Activated CD4-positive, alpha-beta T cell treated with anti-CD3 and anti-CD28 coated beads, Interleukin-2, amount 50 U/mL, for 4 hours (primary cell): ENCODE measurements around the gene SMG9.

Experiments
- DNase-seq, 2 experiments: peaks; one replicate each; pipeline ENCODE4 v3.0.0-alpha.2; 2020

The SMG9 gene

DNA sequence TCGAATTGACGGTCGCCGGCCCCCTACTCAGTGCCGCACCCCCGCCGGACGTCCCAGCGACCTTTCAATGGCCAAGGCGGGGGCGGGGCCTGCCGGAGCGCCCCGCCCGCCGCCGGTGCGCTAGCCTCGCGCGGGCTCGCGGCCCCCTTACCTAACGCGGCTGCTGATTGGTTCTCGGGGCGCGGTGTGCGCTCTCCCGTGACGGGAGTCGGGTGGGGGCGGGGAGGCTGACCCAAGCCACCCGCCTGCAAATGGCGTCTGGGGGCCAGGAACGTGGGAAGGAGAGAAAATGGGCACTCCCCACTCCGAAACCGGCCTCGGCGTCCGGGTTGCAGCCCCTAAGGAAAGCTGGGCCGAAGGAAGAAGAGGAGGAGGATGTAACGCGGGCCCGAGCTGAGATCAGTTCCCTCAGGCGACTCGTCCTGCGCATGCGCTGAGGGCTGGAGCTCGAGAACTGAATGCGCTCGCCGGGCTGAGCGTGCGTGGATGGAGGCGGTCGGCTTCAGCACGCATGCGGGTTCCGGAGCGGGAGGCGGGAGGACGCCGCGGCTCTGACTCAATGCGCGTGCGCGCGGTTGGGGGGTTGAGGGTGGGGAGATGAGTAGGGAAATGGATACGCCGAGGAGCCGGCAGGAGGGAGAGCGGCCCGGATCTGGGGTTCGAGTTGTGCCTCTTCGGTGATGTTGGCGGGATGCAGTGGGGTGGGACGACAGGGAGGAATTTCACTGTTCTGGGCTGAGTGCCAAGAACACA is at the start of gene SMG9:
Gene SMG9 (minus strand): TSS at position 460 of the 753 bp plus-strand sequence. CDS start 4,221 bp downstream, outside the sequence.
- DNase-seq: peak; percentile 97 to 98

- no peak for DNase-seq
Observed at GRCh38 chr19:43804432-43804831, 49.7 kb upstream of the SMG9 start.

DNA sequence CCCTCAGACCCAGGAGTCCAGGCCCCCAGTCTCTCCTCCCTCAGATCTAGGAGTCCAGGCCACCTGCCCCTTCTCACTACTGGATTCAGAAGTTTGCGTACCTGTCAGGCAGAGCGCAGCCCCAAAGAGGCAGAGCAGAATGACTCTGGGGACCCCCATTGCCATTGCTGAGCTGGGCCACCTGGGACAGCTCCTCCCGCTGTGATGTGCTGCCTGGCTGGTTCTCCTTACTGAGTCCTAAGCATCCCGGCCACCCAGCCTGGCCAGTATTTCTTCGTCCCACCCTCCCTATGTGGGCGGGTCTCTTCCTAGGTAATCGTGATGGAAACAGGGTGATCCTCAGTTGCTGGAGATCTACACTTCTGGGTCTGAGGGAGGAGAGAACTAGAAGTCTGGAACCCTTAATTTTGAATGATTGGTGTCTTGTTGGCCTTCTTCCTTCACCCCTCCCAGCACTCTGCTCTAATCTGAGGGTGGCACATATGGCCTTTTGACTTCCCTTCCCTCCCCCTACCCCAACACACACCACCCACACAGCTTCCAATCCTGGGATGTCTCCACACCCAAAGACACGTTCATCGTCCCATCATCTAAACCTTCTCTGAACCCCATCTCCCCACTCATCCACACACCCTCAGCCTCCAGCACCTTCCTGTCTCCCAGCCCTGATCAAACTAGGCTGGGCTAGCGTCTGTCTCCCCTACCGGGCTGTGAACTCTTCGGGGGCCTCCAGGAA is 47.6 kb upstream of the SMG9 start, which contains the start of gene LYPD5:
Gene LYPD5 (minus strand): TSS at position 232 of the 736 bp plus-strand sequence. CDS start 67 bp downstream, at position 165.
- no peak for DNase-seq

DNA sequence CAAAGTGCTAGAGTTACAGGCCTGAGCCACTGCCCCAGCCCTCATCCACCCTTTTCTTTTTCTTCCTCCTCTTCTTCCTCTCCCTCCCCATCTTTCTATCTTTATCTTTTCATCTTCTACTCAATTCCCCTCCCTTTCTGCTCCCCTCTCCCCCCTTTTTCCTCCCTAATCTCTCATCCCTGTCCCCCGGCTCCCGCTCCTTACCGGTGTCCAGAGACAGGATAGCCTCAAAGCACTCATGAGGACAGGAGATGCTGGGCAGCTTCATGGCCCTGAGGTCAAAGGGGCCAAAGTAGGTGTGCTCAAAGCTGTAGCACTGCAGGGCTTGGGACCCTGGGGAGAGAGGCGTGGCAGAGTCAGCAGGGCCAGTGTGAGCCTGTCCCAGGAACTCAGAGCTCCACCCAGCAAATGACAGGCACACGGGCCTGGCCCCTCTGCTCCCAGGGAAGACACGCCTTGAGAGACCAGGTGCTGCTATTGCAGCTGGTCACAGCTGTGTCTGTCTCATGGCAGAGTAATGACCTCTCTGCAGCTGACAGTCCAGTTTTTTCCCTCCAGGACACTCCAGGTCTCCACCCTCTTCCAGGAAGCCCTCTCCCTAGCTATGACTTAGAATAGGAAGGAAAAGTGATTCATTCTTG is 44.9 kb upstream of the SMG9 start:
- no peak for DNase-seq

GRCh38 chr19:43798546-43799409 is 44.0 kb upstream of the SMG9 start:
- peak; percentile 75 to 82 for DNase-seq

DNA sequence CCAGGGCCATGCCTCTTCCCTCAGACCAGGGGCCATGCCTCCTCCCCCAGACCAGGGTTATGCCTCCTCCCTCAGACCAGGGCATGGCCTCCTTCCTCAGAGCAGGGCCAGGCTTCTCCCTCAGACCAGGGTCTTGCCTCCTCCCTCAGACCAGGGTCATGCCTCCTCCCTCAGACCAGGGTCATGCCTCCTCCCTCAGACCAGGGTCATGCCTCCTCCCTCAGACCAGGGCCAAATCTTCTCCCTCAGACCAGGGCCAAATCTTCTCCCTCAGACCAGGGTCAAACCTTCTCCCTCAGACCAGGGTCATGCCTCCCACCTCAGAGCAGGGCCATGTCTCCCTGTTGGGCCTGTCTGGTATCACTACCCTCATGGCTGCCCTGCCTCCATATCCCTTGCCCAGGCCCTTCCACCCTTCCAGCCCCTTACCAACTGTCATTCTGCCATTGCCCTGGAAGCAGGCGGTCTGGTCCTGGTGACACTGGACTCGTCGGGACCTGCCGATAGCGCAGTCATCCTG is 43.3 kb upstream of the SMG9 start:
- DNase-seq: no peak

DNA sequence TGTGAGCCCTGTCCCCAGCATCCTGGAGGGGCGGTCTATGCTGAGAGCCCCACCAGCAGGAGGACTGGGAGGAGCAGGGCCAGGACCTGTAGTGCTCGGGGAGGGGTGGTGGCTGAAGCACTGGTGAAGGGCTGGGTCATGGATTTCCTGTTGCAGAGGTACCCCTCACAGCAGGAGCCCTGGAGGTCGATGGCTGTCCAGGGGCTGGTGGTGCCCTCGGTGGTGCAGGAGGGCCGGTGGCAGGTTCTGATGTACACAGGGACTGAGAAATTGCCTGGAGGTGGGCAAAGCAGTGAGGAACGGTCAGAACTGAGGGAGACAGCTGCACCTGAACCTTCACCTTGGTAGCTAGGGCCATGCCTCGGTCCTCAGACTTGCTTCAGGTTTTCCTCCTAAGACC is 42.8 kb upstream of the SMG9 start:
- DNase-seq: no peak

GRCh38 chr19:43797118-43797517 is 42.4 kb upstream of the SMG9 start:
- DNase-seq: no peak

DNA sequence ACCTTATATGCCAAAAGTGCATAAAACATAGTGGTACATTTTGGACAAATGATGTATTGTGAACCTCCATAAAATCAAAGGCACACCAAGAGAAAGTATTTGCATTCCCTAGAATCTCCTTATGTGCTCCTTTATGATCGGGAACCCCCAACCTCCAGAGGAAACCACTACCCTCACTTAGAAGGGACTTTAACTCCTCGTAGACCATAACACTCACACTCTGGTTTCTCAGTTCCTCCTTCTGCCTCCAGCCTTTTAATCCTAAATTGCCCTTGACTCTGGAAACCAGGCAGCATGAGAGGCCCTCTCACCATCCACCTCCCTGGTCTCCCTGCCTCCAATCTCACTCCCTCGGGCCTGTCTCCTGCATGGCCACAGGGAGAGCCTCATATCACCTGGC is 35.8 kb upstream of the SMG9 start:
- no peak for DNase-seq

DNA sequence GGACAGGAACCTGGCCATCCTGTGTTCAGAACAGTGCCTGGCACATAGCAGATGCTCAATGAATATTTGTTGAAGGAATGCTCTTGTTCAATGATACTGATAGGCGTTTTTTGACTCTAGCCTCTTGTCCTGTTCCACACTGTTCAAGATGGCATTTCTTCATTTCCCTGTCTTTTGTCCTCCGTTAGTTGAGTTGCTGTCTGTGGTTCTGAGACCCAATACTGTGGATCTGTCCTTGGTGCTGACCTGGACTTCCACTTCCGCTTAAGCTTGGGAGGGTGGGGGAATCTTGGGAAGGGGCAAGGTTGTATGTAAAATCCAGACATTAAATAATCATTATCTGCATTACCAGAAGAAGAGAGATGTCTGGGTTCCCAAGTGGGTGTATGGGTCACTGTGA is 34.3 kb upstream of the SMG9 start:
- DNase-seq: no peak

GRCh38 chr19:43786665-43787064 is 31.9 kb upstream of the SMG9 start:
- DNase-seq: no peak

DNA sequence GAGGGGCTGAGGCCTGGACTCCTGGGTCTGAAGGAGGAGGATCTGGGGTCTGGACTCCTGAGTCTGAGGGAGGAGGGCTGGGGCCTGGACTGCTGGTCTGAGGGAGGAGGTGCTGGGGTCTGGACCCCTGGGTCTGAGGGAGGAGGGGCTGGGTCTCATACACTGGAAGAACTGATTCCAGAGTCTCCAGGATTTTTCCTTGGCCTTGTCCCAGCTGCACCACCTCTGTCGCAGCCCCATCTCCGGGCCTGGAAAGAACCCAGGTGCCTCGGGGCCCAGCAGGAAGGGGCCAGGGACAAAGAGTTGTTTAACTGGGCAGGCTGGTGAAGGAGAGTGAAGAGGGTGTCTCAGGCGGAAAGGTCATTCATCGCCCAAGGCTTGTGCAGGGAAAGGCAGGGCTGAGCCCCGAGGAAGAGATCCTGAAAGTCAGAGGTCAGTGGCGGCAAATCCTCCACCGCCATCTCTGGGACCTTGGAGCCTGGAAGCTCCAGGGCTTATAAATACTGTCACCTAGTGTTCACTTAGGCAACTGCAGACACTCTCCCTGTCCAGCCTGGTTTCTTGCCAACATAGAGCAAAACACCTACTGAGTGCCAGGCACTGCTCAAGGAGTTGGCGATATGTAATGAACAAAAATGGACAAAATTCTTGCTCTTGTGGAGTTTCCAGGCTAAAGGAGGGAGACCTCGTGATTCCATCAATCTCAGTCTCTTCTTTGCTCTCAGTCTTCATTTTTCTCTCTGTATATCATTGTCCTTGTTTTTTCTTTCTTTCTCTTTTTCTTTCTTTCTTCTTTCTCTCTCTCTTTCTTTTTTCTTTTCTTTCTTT is 30.4 kb upstream of the SMG9 start:
- DNase-seq: peak; percentile 19 to 36

DNA sequence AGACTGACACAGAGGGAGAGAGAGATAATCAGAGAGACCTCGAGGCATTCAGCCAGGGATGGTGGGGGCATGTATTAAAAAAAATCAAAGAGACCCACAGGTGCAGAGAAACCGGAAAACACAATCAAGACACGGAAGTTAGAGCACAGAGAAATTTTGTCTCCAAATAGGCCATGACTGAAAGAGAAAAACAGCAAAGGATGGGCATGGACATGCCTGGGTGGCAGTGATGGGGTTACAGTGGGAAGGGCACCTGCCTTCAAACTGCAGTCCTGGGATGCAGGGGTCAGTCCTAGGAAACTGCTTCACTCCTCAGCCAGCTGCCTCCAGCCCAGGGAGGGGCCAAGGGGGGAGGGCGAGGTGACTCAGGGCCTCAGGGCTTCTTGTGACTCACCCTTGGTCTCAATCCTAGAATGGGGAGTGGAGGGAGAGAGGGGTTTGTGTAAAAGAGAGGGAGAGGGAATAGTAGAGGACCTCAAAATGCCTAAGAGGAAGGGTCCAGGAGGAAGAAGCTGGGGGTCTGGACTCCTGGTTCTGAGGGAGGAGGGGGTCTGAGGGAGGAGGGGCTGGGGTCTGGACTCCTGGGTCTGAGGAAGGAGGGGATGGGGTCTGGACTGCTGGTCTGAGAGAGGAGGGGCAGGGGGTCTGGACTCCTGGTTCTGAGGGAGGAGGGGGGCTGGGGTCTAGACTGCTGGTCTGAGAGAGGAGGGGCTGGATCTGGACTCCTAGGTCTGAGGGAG is 29.6 kb upstream of the SMG9 start:
- peak; percentile 61 to 66 for DNase-seq

DNA sequence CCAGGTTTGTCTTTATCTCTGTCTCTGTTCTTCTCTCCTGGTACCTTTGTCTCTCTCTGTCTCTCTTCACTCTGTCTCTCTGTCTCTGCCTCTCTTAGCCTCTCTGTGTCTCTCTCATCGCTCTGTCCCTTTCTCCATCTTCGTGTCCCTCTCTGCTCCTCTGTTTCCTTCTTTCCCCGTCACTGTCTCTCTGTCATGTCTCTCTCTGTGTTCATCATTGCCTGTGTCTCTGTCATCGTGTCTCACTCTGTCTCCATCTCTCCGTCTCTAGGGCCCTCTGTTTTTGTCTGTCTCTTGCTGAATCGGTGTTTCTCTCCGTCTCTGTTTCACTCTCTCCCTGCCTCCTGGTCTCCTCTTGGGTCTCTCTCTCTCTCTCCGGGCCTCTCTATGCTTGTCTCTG is 28.9 kb upstream of the SMG9 start:
- no peak for DNase-seq

DNA sequence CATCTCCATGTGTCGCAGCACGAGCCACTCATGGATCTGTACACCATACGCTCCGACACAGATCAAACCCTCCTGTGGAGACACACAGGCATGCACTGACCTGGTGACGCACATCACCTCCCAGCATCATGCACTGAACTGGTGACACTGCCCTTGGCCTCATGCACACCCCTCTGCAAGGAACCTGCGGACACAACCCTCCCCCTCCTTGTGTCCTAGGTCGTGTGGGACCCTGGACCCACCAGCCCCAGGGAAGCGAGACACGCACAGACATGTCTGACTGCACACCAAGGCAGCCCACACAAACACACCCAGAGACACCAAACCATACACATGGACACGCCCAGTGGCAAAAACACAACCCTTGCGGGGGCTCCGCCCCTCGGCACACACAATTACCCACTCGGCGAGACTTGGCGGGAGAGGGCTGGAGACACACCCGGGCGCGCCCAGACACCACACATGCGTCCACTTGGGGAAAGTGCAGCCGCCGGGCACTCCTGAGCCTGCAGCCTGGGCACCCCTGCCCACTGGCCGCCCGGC is 28.0 kb upstream of the SMG9 start:
- DNase-seq: no peak

DNA sequence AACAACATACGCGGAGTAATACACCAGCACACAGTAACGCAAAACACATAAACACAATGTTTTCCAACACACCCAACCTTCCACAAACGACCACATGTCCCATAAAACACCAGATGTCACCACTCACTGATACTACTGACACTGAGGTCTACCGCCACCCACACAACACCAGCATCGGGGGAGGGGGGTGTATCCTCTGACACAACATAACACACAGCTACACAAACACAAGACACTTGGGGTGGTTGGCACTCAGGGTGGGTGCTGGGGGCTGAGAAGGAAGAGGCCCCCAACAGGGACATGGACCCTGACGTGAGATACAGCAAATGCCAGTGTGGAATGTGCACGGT is 27.5 kb upstream of the SMG9 start:
- DNase-seq: no peak

DNA sequence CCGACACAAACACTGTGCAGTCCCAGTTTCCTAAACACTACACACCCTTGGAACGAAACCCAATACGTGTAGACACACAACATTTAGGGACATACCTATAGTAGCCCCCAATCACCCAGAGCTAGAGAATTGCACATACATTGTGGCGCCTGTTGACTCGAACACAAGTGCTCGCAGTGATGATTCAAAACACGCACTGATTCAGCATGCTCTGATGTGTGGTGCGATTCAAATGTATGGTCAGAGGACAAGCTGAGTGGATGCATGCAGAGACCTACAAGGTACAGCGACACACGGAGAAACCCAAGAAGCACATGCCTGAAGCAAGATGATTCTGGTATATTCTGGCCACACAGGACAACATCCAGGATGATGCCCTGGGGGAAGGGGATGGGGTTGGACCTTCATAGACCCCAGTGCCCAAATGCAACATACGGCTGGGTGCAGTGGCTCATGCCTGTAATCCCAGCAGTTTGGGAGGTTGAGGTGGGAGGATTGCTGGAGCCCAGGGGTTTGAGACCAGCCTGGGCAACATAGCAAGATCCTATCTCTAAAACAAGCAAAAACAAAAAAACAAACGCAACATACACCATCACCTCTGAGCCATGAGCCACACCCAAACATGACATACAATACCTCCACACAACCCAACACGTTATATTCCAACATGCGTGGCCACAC is 27.0 kb upstream of the SMG9 start:
- no peak for DNase-seq

DNA sequence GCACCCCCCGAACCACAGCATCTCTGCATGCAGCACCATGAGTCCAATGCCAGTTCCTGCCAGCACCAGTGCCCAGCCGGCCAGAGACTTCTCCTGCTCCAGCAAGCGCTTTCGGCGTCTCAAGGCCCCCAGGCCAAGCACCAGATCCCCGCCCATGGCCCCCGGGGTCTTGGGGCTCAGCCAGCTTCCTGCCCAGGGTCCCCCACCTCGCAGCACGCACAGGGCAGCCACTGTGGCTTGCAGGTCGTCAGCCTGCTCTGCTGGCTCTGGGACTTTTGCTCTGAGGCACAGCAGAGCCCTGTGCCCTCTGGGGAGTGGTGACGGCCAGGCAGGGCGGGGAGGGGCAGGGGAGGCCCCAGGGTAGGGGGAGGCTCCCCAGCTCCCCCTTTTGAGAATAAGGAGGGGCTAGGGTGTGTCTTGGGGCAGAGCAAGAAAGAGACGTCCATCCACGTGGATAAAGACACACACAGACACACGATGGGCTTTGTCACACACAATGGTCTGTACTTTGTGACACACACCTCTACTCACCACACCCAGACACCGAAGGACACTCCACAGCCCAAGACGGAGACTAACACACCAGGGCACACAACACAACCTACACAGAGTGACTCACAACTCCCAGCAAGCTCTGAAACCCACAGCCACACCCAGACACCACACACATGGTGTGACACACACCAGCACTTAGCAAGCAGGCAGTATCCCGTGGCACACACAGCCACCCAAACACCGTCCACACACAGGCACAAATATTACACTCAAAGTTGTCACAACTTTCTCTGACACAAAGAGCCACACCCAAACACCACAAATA is 26.2 kb upstream of the SMG9 start, which contains the start of gene KCNN4:
Gene KCNN4 (minus strand): TSS at position 268 of the 820 bp plus-strand sequence. CDS start 112 bp downstream, at position 156.
- peak; percentile 53 to 65 for DNase-seq

DNA sequence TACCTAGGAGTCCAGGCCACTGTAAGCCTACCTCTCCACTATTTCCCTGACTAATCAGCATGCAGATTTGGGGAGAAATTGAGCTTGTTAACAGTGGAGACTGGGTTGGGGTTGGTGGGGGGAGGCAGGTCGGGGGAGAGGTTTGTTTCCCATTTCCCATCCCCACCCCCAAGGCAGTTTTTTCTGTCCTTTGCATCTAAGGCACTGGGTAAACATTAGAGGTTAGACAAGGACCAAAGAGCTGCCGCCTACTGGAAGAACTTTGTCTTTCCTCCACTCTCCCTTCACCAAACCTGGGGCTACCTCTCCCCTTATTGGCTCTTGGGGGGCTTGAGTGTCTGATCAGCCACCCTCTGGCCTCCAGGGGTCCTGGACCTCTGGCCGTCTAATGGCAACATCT is 25.1 kb upstream of the SMG9 start:
- no peak for DNase-seq
